Measurements from ENCODE around the gene COPB1.

Gene COPB1

DNA sequence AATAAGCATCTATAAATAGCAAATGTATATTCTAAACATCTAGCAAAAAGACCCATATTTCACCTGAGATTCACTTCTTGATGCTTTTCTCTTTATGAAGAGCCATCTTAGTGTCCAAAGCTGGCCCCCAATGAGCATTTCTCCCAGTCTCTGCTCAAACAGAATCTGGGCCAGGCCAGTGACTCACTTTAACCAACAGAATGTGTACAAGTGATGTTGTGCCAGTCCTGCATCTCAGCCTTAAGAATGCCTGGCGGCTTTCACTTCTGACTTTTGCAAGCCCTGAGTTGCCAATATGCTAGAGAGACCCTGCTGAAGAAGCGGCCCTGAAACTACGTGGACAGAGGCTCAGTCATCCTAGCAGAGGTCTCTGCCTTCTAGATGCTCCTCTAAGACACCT is 6.9 kb upstream of the COPB1 start:
- Histone ChIP-seq H3K9ac (no peak overlapping the region), H4K20me1 (ENCODE audit: insufficient read depth) (no peaks in the 10 kb centered on the region), H3K4me2 (no peak overlapping the region), H3K36me3 (ENCODE audit: insufficient read depth) (peaks cover 21% of the 10 kb centered on the region; the same call in 1 of the 2 replicates), H3K4me1 (ENCODE audit: low read depth, poor library complexity, severe bottlenecking) (peaks cover 4% of the 10 kb centered on the region), H3K27me3 (ENCODE audit: insufficient read depth, low read depth) (no peaks in the 10 kb centered on the region), H2AFZ (ENCODE audit: low read depth) (no peak overlapping the region), H3K4me3 (IDR thresholded peaks at IDR 0.05; ENCODE audit: insufficient read depth, low read depth, low read length) (no peak overlapping the region), H3K27ac (no peak overlapping the region), H3K79me2 (ENCODE audit: insufficient read depth, low read depth) (no peaks in the 10 kb centered on the region)
- TF ChIP-seq, protein P1, sequence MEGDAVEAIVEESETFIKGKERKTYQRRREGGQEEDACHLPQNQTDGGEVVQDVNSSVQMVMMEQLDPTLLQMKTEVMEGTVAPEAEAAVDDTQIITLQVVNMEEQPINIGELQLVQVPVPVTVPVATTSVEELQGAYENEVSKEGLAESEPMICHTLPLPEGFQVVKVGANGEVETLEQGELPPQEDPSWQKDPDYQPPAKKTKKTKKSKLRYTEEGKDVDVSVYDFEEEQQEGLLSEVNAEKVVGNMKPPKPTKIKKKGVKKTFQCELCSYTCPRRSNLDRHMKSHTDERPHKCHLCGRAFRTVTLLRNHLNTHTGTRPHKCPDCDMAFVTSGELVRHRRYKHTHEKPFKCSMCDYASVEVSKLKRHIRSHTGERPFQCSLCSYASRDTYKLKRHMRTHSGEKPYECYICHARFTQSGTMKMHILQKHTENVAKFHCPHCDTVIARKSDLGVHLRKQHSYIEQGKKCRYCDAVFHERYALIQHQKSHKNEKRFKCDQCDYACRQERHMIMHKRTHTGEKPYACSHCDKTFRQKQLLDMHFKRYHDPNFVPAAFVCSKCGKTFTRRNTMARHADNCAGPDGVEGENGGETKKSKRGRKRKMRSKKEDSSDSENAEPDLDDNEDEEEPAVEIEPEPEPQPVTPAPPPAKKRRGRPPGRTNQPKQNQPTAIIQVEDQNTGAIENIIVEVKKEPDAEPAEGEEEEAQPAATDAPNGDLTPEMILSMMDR (conservative IDR thresholded peaks at IDR 0.05; ENCODE audit: low read depth, low read length), result no peak

DNA sequence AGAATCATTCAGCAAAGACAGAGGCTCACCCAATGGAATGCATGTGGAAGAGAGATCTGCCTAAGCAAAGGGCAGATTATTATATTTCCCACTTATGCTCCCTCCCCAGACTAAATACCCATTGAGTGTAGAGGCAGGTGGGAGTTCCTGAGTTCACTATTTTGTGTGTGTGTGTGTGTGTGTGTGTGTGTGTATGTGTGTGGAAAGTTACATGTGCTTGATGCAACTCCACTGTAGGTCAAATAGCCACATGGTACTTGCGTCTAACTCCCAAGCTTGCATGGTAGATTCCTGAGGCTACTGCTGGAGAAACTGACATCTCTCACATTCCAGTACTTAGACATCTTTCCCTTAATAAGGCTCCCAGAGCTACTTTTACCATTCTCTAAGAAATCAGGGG is 3.4 kb upstream of the COPB1 start:
- Histone ChIP-seq H3K27ac (no peak overlapping the region), H3K36me3 (ENCODE audit: insufficient read depth) (peaks cover 10% of the 10 kb centered on the region; the same call in 1 of the 2 replicates), H4K20me1 (ENCODE audit: insufficient read depth) (no peaks in the 10 kb centered on the region), H3K79me2 (ENCODE audit: insufficient read depth, low read depth) (peaks cover 12% of the 10 kb centered on the region), H3K4me3 (IDR thresholded peaks at IDR 0.05; ENCODE audit: insufficient read depth, low read depth, low read length) (no peak overlapping the region), H3K27me3 (ENCODE audit: insufficient read depth, low read depth) (no peaks in the 10 kb centered on the region), H3K4me2 (no peak overlapping the region), H3K9ac (no peak overlapping the region), H2AFZ (ENCODE audit: low read depth) (no peak overlapping the region), H3K4me1 (ENCODE audit: low read depth, poor library complexity, severe bottlenecking) (peaks cover 22% of the 10 kb centered on the region)
- TF ChIP-seq, protein P1 (conservative IDR thresholded peaks at IDR 0.05; ENCODE audit: low read depth, low read length), result no peak

DNA sequence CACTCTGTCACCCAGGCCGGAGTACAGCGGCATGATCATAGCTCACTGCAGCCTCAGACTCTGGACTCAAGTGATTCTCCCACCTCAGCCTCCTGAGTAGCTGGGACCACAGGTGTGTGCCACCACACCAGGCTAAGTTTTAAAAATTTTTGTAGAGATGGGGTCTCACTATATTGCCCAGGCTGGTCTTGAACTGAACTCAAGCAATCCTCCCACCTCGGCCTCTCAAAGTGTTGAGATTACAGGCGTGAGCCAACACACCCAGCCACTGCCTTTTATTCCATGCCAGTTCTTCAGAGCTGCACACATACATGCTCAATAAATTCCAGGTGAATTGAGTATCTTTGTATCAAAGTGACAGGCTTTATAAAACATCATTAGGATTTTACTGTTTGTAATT is 2.4 kb upstream of the COPB1 start:
- Histone ChIP-seq H3K27me3 (ENCODE audit: insufficient read depth, low read depth) (no peaks in the 10 kb centered on the region), H4K20me1 (ENCODE audit: insufficient read depth) (no peaks in the 10 kb centered on the region), H3K79me2 (ENCODE audit: insufficient read depth, low read depth) (peaks cover 17% of the 10 kb centered on the region), H3K9ac (no peak overlapping the region), H3K4me2 (no peak overlapping the region), H3K4me3 (IDR thresholded peaks at IDR 0.05; ENCODE audit: insufficient read depth, low read depth, low read length) (no peak overlapping the region), H3K27ac (no peak overlapping the region), H3K36me3 (ENCODE audit: insufficient read depth) (peaks cover 10% of the 10 kb centered on the region; the same call in 1 of the 2 replicates), H2AFZ (ENCODE audit: low read depth) (no peak overlapping the region), H3K4me1 (ENCODE audit: low read depth, poor library complexity, severe bottlenecking) (peaks cover 23% of the 10 kb centered on the region)
- TF ChIP-seq, protein P1 (conservative IDR thresholded peaks at IDR 0.05; ENCODE audit: low read depth, low read length), result no peak

DNA sequence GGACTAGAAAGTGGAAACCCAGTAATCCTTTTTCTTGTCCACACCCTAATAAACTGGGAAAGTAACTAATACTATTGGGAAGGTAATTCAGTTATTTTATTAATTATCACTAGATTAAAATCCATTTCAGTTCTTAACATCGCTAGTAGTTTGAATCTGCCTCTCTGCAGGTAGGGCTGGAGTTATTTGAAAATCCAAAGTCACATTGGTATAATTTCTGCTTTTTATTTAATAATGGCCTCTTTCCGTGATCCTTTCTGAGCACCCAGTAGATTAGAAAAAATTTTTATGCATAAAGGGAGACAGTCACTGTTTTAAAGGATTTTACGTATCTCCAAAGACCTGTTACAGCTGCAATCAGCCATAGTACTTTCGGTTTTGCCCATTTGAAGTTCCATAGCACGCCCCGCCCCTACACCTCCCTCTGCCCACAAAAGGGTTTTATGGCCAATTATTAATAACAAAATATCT is 605 bp upstream of the COPB1 start:
- H3K4me1 ChIP-seq (ENCODE audit: low read depth, poor library complexity, severe bottlenecking), result peaks cover 35% of the 10 kb centered on the region
- no peaks in the 10 kb centered on the region for H4K20me1 ChIP-seq (ENCODE audit: insufficient read depth)
- no peak overlapping the region for H3K4me3 ChIP-seq (IDR thresholded peaks at IDR 0.05; ENCODE audit: insufficient read depth, low read depth, low read length)
- peaks cover 4% of the 10 kb centered on the region; the same call in 1 of the 2 replicates for H3K36me3 ChIP-seq (ENCODE audit: insufficient read depth)
- H2AFZ ChIP-seq (ENCODE audit: low read depth), result peak overlapping the region; percentile 50; the same call in 1 of the 2 replicates
- no peaks in the 10 kb centered on the region for H3K27me3 ChIP-seq (ENCODE audit: insufficient read depth, low read depth)
- peak overlapping the region; percentile 92 for H3K4me2 ChIP-seq
- peak overlapping the region; percentile 53 for H3K27ac ChIP-seq
- TF ChIP-seq, protein P1 (conservative IDR thresholded peaks at IDR 0.05; ENCODE audit: low read depth, low read length), result no peak
- peaks cover 24% of the 10 kb centered on the region for H3K79me2 ChIP-seq (ENCODE audit: insufficient read depth, low read depth)
- H3K9ac ChIP-seq, result peak overlapping the region; percentile 32; the same call in 1 of the 2 replicates

All from KMS-11 (cell line).